ENCODE results near the gene CPNE2. TPM values are rescaled to one million over a fixed set of nuclear protein-coding genes. Genes with fewer than 3 reads are reported as not detected.

CPNE2 gene
- total RNA-seq, 1 donor from 2014 or later = 13.7 TPM

- intact Hi-C loops (cut with micrococcal nuclease) = loop anchor here (10.0 kb wide), 1 partner anchor 185 kb away; the partner anchor contains the start of gene SLC12A3
- H3K4me1 ChIP-seq = peaks cover 11% of the 10 kb centered on the region
- H3K4me3 ChIP-seq = no peak overlapping the region
- no peaks in the 10 kb centered on the region for H3K27me3 ChIP-seq (ENCODE audit: low read depth)
- H3K9me3 ChIP-seq (replicated peaks) = no peaks in the 10 kb centered on the region
- no peak for DNase-seq
- peaks cover 27% of the 10 kb centered on the region for H3K36me3 ChIP-seq
- H3K27ac ChIP-seq (replicated peaks) = no peak overlapping the region
- TF ChIP-seq CTCF (IDR thresholded peaks at IDR 0.05; ENCODE audit: borderline replicate concordance) = no peak
These were observed 42.7 kb upstream of the CPNE2 start for GRCh38 chr16:57049678-57050077.

GRCh38 chr16:57051696-57052228, 40.6 kb upstream of the CPNE2 start:
- peaks cover 44% of the 10 kb centered on the region for H3K36me3 ChIP-seq
- H3K27me3 ChIP-seq (ENCODE audit: low read depth) = no peaks in the 10 kb centered on the region
- TF ChIP-seq CTCF (IDR thresholded peaks at IDR 0.05; ENCODE audit: borderline replicate concordance) = no peak
- intact Hi-C loops (cut with micrococcal nuclease) = no loop called here
- H3K9me3 ChIP-seq (replicated peaks) = no peaks in the 10 kb centered on the region
- no peaks in the 10 kb centered on the region for H3K4me1 ChIP-seq
- DNase-seq = no peak
- H3K4me3 ChIP-seq = no peak overlapping the region
- no peak overlapping the region for H3K27ac ChIP-seq (replicated peaks)

- no peaks in the 10 kb centered on the region for H3K27me3 ChIP-seq (ENCODE audit: low read depth)
- H3K4me1 ChIP-seq = no peaks in the 10 kb centered on the region
- TF ChIP-seq CTCF (IDR thresholded peaks at IDR 0.05; ENCODE audit: borderline replicate concordance) = no peak
- H3K36me3 ChIP-seq = peaks cover 37% of the 10 kb centered on the region
- no peak overlapping the region for H3K4me3 ChIP-seq
- H3K9me3 ChIP-seq (replicated peaks) = no peaks in the 10 kb centered on the region
- no peak for DNase-seq
- intact Hi-C loops (cut with micrococcal nuclease) = no loop called here
- no peak overlapping the region for H3K27ac ChIP-seq (replicated peaks)
These were observed 39.2 kb upstream of the CPNE2 start for GRCh38 chr16:57053206-57053605.

- Histone ChIP-seq H3K27me3 (ENCODE audit: low read depth) (no peaks in the 10 kb centered on the region), H3K9me3 (replicated peaks) (no peaks in the 10 kb centered on the region), H3K4me1 (no peaks in the 10 kb centered on the region), H3K27ac (replicated peaks) (no peak overlapping the region), H3K36me3 (peaks cover 37% of the 10 kb centered on the region), H3K4me3 (no peak overlapping the region)
- TF ChIP-seq CTCF (IDR thresholded peaks at IDR 0.05; ENCODE audit: borderline replicate concordance) = no peak
- no peak for DNase-seq
- intact Hi-C loops (cut with micrococcal nuclease) = no loop called here
These were observed 38.0 kb upstream of the CPNE2 start for GRCh38 chr16:57054338-57054737.

- Histone ChIP-seq H3K27ac (replicated peaks) (no peak overlapping the region), H3K9me3 (replicated peaks) (no peaks in the 10 kb centered on the region), H3K4me1 (no peaks in the 10 kb centered on the region), H3K4me3 (no peak overlapping the region), H3K36me3 (peaks cover 37% of the 10 kb centered on the region), H3K27me3 (ENCODE audit: low read depth) (no peaks in the 10 kb centered on the region)
- TF ChIP-seq CTCF (IDR thresholded peaks at IDR 0.05; ENCODE audit: borderline replicate concordance) = no peak
- intact Hi-C loops (cut with micrococcal nuclease) = no loop called here
- no peak for DNase-seq
These were observed 37.6 kb upstream of the CPNE2 start for GRCh38 chr16:57054771-57055170.
